GM23338 (cell line): ENCODE measurements around the gene ENOX1.

Source experiments
- CREB1 ChIP-seq: fragments of 250-450 bp; sonication (Bioruptor Pico); IDR thresholded peaks from 2 replicates; pipeline ENCODE4 v1.5.0; 2020; ENCODE audit warnings: low read depth, mild to moderate bottlenecking, moderate library complexity
- CTCF ChIP-seq, 2 experiments: fragments of 200-600 bp in 1 of 2; sonication (generic) in 1 of 2; conservative IDR thresholded peaks; 2 replicates each; pipeline versions ENCODE4 v1.5.1 to v1.6.1; 2016 to 2017; ENCODE audit warnings: antibody characterized with exemption in 2 of 2, low read depth in 2 of 2, mild to moderate bottlenecking in 2 of 2, moderate library complexity in 1 of 2

GRCh38 chr13:43389573-43389972 lies 397.2 kb downstream of the ENOX1 start:
- TF ChIP-seq CREB1 (no peak), CTCF (conservative IDR thresholded peaks at IDR 0.05; ENCODE audit: low read depth in 2 of 2) (no peak)
